ENCODE results near the gene TOP3A.

The TOP3A gene

GRCh38 chr17:18253947-18254821, 60.6 kb downstream of the TOP3A start:
- DNase-seq, result no peak

- no peak for DNase-seq
Observed at GRCh38 chr17:18253187-18253884, 61.5 kb downstream of the TOP3A start.

DNA sequence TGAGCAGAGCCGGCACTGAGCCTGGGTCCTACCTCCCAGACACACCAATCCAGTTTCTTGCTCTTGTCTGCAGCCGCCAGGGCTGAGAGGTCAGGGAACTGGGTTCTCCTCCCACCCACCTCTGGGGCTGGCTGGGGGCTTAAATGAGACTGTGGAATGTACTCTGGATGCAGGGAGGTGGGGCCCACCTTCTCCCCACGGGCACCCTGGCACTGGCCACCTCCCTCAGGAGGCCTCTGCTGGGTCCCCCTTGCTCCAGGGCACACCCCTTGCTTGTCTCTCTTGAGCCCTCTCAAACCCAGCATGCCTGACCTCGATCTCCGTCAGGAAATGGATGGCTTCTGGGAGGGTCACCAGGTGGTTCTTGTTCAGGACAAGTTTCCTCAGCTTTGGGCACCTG, 62.6 kb downstream of the TOP3A start:
- DNase-seq, result no peak

DNA sequence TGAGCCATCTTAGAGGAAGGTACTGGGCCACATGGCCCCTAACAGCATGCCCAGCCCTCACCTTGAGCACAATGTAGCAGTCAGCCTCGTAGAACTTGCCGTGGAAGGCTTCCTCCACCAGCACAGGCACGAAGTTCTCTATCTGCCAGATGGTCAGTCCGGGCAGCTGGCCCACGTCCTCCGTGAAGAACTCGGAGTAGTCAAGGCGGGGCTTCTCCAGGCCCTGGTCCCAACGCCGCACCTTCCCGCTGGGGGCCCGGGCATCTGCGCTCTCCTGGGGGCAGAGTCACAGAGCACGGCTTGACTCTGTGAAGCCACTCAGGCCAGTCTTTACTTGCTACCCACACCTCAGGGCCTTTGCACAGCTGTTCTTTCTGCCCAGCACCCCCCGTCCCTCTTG, 63.6 kb downstream of the TOP3A start:
- no peak for DNase-seq

GRCh38 chr17:18250708-18251107, 64.1 kb downstream of the TOP3A start:
- DNase-seq, result no peak

DNA sequence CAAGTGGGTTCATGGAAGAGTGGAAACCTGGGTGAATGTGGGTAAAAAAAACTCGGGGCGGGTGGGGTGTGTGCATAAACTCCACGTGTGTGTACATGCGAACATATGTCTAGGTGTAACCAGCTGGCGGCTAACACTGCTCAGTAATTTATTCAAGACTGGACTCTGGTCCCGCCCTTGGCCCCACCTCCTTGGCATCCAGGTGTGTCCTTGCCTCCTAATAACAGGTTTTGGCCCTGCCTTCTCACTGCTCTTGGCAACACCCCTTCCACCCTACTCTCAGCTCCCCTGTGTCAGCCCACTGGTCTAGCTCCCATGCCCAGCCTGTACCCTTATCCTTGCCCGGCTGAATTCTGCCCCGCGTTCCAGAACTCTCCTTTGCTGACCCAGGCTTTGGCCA, 64.5 kb downstream of the TOP3A start:
- DNase-seq, result no peak

DNA sequence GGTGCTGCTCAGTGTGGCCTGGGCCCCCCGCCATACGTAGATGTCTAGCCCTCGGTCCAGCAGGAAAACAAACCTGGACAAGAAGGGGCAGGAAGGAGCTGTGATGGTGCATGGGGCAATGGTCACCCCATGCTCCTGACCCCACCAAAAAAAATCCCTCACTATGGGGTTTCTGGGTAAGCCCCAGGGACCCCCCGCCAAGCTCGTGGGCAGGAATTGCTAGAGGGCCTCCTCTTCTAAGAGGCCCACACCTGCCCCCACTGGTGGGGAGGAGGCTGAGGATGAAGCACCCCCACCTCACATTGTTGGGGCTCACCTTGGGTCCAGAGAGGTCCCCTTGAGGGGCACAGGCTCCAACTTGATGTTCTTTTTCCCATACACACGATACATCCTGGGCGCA, 66.0 kb downstream of the TOP3A start:
- DNase-seq, result no peak

DNA sequence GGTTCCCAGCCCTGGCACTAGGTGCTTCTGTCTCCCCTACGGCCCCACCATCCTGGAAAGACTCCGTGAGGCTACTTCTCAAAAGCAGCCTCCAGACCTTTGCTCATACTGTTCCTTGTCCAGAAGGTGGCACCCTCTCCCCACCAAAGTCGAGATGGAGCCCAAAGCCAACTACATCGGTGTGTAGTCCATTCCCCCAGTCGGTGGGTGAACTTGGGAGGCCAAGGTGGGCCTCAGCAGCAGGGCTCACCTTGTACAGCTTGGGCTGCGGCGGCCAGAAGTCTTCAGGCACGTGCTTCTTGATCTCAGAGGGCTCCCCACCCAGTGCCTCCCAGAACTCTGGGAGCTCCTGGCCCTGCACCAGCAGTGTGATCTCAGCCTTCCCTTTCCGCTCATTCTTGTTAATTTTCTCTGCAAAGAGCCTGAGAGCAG, 66.5 kb downstream of the TOP3A start:
- peak; percentile 64 to 68 for DNase-seq

DNA sequence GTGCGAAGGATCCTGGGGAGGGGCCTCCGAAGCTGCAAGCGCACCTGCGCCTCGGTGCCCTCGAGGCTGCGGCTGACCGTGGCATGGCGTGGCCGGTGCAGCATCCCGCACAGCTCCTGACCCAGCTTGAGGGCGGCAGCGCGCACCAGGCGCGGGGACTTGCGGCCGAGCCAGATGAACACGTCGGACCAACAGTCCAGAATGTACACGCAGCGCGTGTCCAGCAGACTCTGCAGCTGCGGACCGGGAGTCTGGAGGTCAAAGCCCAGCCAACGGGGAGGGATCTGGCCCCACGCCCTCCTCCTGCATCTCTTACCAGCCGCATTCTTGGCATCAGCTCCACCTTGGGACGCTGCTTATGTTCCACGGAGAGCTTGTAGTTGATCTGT, 67.2 kb downstream of the TOP3A start:
- no peak for DNase-seq

DNA sequence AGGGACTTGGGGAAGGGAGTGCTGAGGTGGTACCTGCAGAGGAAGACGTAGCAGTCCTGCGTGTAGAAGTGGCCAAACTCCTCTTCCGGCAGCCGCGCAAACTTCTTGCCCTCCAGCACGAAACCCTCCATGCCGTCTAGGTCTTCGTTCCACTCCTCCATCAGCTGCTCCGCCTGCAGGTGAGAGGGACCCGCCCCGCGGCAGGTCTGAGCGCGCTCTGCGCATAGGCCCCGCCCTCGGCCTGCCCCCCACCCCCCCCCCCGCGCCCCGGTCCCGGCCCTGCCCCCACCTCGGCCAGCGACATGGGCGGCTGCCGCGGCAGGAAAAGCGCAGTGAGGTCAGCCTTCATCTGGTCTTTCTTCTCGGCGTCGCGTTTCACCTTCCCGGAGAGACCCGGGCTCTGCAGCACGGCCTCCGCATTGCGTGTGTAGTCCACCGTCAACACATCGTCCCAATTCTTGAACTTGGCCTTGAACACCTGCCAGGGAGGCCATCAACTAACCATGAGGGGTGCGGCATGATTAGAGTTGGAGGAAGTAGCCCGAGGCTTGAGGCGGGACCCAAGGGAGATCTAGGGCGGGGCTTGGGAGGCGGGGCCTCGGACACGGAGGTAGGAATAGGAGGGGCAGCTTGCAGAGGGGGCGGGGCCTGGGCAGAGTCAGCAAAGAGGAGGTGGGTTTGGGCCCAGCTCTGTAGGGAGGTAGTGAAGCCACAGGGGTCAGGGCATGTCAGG, 67.7 kb downstream of the TOP3A start:
- DNase-seq, result peak; percentile 44 to 70

- no peak for DNase-seq
Observed at GRCh38 chr17:18246109-18246725, 68.6 kb downstream of the TOP3A start.

DNA sequence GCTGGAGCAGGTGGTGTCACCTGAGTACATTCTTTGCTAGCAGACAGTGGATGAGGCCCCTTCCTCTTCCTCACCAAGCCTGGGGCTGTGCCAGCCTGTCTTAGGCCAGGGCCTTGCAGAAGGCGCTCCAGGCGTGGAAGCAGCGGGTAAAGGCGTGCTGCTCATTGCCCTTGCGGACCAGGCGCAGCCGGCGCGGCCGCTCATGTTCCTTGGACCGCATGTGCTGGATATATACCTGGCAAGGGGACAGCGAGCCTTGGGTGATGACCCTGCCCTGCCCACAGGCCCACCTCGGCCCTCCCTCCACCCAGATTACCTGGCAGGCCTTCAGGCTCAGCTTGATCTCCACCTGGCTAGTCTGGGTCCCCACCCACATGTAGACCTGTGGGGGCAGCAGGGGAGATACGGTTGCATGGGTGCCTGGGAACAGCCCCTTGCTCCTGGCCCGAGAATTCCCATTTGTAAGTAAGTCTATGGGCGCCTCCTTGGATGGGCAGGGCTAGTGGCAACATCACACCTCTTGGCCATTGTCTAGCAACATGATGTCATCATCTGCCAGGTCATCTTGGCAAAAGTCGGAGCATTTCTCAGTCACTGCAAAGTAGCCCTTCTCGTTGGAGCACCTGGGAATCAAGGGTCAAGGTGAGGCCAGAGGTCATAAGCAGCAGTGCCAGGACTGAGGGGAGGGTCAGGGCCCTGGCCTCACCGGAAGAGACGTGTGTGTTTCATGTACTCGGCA, 69.6 kb downstream of the TOP3A start:
- no peak for DNase-seq

DNA sequence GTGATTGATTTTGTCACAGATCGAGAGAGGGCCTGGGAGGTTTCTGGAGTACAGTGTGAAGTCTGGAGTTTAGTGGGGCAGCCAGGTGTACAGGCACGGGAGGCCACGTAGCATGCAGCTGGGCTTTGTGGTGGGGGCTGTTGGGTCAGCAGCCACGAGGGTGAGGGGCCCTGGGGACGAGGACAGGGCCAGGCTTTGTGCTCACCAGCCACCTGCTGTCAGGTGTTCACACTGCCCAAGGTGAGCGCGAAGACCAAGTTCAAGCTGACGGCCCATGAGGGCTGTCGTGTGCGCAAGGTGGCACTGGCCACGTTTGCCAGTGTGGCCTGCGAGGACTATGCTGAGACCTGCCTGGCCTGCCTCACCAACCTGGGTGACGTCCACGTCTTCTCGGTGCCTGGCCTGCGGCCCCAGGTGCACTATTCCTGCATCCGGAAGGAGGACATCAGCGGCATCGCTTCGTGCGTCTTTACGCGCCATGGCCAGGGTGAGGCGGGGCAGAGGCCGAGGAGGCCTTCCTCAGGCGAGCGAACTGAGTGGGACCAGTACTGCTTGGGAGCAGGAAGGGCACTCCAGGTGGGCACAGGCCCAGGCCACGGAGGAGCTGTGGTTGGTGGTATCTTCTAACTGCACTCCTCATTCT, 73.4 kb downstream of the TOP3A start:
- DNase-seq, result no peak

- no peak for DNase-seq
Observed at GRCh38 chr17:18240449-18240848, 74.3 kb downstream of the TOP3A start.

- DNase-seq, result no peak
Observed at GRCh38 chr17:18238299-18238698, 76.5 kb downstream of the TOP3A start.

- DNase-seq, result no peak
Observed at GRCh38 chr17:18237461-18237860, 77.3 kb downstream of the TOP3A start.

DNA sequence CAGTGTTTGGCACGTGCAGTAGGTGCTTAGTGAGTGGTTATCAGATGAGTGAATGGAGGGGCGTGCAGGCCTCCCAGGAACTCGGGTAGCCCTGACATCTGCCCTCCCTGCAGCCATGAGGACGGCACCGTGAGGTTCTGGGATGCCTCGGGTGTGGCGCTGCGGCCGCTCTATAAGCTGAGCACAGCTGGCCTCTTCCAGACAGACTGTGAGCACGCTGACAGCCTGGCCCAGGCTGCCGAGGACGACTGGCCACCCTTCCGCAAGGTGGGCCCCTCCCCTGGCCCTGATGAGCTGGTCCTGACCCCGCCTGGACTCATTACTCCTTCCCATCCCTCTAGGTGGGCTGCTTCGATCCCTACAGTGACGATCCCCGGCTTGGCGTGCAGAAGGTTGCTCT, 78.3 kb downstream of the TOP3A start:
- no peak for DNase-seq

DNA sequence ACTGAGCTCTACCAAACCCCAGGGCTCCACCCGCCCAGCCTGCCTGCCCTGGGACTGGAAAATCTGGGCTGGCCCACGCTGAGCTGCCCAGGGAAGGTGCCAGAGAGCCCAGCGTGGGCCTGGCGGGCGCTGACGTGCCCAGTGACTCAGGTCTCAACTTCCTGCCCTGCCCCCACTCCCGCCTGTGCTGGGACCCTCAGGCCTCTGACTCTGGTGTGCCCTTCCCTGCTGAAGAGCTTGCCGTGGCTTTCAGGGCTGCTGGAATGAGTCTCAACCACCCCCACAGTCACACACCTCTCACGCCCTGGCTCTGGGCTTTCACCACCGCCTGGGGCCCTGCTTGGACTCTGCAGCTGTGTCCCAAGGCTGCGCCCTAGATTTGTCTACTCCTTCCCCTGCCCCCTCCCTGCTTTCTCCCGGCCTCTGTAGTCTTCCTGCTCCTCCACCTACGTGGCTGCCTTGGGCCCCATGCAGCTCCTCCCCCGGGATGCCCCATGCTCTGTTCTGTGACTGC, 79.0 kb downstream of the TOP3A start:
- DNase-seq, result peak; percentile 40 to 57

DNA sequence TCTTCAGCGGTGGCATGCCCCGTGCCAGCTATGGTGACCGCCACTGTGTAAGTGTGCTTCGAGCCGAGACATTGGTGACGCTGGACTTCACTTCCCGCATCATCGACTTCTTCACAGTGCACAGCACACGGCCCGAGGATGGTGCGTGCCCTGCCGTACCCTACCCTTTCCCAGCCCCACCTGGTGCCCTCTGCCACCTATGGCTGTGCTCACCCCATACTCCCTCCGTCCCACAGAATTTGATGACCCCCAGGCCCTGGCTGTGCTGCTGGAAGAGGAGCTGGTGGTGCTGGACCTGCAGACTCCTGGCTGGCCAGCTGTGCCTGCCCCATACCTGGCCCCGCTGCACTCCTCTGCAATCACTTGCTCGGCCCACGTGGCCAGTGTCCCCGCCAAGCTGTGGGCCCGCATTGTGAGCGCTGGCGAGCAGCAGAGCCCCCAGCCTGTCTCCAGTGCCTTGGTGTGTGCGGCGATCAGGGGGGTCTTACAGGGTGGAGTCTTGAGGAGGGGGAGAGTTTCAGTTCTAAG, 79.9 kb downstream of the TOP3A start:
- no peak for DNase-seq

DNA sequence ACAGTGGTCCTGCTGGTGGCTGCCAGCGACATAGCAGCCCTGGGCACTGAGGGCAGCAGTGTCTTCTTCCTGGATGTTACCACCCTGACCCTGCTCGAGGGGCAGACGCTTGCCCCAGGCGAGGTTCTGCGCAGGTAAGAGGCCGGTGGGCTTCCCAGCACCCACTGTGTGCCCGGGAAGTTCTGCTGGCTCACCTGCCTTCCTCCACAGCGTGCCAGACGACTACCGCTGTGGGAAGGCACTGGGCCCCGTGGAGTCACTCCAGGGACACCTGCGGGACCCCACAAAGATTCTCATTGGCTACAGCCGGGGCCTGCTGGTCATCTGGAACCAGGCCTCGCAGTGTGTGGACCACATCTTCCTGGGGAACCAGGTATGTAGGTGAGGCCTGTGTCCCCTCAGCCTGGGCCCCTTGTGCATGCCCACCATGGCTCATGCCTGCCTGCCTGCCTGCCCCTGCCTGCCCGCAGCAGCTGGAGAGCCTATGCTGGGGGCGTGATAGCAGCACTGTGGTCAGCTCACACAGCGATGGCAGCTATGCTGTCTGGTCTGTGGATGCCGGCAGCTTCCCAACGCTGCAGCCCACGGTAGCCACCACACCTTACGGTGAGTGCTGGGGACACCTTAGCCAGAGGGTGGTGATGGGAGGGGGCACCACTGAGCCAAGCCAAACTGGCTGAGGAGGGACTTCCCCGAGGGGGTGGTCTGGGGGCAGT, 80.8 kb downstream of the TOP3A start:
- no peak for DNase-seq

GRCh38 chr17:18231164-18231563, 83.6 kb downstream of the TOP3A start:
- DNase-seq, result no peak
